Measurements from ENCODE around the gene OTUD7B.

Gene OTUD7B

DNA sequence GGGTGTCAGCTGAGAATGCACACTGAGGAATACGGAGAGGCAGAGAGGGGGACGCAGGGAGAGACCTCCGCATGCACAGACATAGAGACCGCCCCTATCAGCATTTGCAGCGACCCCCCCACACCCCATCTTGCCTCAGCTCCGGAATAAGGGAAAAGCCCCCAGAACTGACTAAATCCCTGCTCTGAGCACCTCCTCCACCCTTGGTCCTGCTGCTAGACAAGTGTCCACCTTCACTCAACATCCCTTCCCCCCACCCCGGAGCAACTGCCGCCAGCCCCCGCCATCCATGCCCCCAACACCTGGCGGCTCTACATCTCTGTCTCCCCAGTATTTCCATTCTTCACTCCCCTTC is 93.7 kb downstream of the OTUD7B start:
- Histone ChIP-seq H3K4me1 (ENCODE audit: insufficient read depth, low read length) (peaks cover 19% of the 10 kb centered on the region), H2AFZ (ENCODE audit: low read depth, low read length) (peak overlapping the region; percentile 68), H3K27me3 (ENCODE audit: insufficient read depth, low read length) (no peaks in the 10 kb centered on the region), H3K9me3 (ENCODE audit: low read length) (no peaks in the 10 kb centered on the region), H3K36me3 (ENCODE audit: insufficient read depth, low read length) (peaks cover 13% of the 10 kb centered on the region), H3K4me3 (ENCODE audit: low read length) (peak overlapping the region; percentile 64)

GRCh38 chr1:149916193-149916897 is 94.2 kb downstream of the OTUD7B start:
- H3K4me1 ChIP-seq (ENCODE audit: insufficient read depth, low read length), result peaks cover 19% of the 10 kb centered on the region
- H3K27me3 ChIP-seq (ENCODE audit: insufficient read depth, low read length), result no peaks in the 10 kb centered on the region
- H2AFZ ChIP-seq (ENCODE audit: low read depth, low read length), result no peak overlapping the region
- H3K36me3 ChIP-seq (ENCODE audit: insufficient read depth, low read length), result peaks cover 19% of the 10 kb centered on the region
- no peaks in the 10 kb centered on the region for H3K9me3 ChIP-seq (ENCODE audit: low read length)
- H3K4me3 ChIP-seq (ENCODE audit: low read length), result peak overlapping the region; percentile 64

GRCh38 chr1:149915429-149916192 is 94.9 kb downstream of the OTUD7B start:
- peak overlapping the region; percentile 64 for H3K4me3 ChIP-seq (ENCODE audit: low read length)
- H3K27me3 ChIP-seq (ENCODE audit: insufficient read depth, low read length), result no peaks in the 10 kb centered on the region

GRCh38 chr1:149914545-149914944 is 96.0 kb downstream of the OTUD7B start:
- Histone ChIP-seq H3K27me3 (ENCODE audit: insufficient read depth, low read length) (no peaks in the 10 kb centered on the region), H3K36me3 (ENCODE audit: insufficient read depth, low read length) (peaks cover 28% of the 10 kb centered on the region), H3K4me3 (ENCODE audit: low read length) (no peak overlapping the region)

More at GRCh38 chr1:149915429-149916192, 94.9 kb downstream of the OTUD7B start:
- H3K4me1 ChIP-seq (ENCODE audit: insufficient read depth, low read length), result peaks cover 19% of the 10 kb centered on the region
- H2AFZ ChIP-seq (ENCODE audit: low read depth, low read length), result no peak overlapping the region
- peaks cover 21% of the 10 kb centered on the region for H3K36me3 ChIP-seq (ENCODE audit: insufficient read depth, low read length)
- H3K9me3 ChIP-seq (ENCODE audit: low read length), result no peaks in the 10 kb centered on the region

DNA sequence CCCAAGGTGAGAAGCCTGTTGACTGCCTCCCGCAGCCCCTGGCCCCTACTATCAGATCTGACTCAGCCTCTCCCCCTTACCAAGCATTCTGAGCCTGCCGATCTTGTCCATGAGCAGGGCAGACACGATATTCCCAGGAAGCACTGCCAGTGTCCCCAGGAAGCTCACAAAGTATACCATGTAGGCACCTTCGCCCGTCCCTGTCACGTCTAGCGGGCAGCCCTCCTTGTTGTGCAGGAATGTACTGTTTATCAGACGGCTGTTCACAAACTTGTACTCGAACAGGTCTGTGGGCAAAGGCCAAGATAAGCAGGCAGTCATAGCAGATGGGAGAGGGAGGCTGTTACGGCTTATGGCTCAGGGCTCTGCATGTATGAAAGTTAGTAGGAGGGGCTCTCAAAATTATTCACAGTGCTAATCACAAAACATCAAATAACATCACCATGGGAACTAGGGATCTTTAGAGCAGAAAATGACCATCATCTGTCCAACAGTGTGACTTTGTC is 103.9 kb downstream of the OTUD7B start:
- Histone ChIP-seq H3K36me3 (ENCODE audit: insufficient read depth, low read length) (peaks cover 40% of the 10 kb centered on the region), H2AFZ (ENCODE audit: low read depth, low read length) (no peak overlapping the region), H3K27me3 (ENCODE audit: insufficient read depth, low read length) (no peaks in the 10 kb centered on the region), H3K4me1 (ENCODE audit: insufficient read depth, low read length) (no peaks in the 10 kb centered on the region), H3K9me3 (ENCODE audit: low read length) (no peaks in the 10 kb centered on the region), H3K4me3 (ENCODE audit: low read length) (no peak overlapping the region)

More at GRCh38 chr1:149914545-149914944, 96.0 kb downstream of the OTUD7B start:
- Histone ChIP-seq H3K9me3 (ENCODE audit: low read length) (no peaks in the 10 kb centered on the region), H3K4me1 (ENCODE audit: insufficient read depth, low read length) (peaks cover 19% of the 10 kb centered on the region), H2AFZ (ENCODE audit: low read depth, low read length) (no peak overlapping the region)

GRCh38 chr1:149903836-149904491 is 106.6 kb downstream of the OTUD7B start:
- Histone ChIP-seq H3K4me3 (ENCODE audit: low read length) (no peak overlapping the region), H3K4me1 (ENCODE audit: insufficient read depth, low read length) (peaks cover 6% of the 10 kb centered on the region), H3K9me3 (ENCODE audit: low read length) (no peaks in the 10 kb centered on the region), H3K36me3 (ENCODE audit: insufficient read depth, low read length) (peaks cover 22% of the 10 kb centered on the region), H3K27me3 (ENCODE audit: insufficient read depth, low read length) (no peaks in the 10 kb centered on the region), H2AFZ (ENCODE audit: low read depth, low read length) (no peak overlapping the region)

DNA sequence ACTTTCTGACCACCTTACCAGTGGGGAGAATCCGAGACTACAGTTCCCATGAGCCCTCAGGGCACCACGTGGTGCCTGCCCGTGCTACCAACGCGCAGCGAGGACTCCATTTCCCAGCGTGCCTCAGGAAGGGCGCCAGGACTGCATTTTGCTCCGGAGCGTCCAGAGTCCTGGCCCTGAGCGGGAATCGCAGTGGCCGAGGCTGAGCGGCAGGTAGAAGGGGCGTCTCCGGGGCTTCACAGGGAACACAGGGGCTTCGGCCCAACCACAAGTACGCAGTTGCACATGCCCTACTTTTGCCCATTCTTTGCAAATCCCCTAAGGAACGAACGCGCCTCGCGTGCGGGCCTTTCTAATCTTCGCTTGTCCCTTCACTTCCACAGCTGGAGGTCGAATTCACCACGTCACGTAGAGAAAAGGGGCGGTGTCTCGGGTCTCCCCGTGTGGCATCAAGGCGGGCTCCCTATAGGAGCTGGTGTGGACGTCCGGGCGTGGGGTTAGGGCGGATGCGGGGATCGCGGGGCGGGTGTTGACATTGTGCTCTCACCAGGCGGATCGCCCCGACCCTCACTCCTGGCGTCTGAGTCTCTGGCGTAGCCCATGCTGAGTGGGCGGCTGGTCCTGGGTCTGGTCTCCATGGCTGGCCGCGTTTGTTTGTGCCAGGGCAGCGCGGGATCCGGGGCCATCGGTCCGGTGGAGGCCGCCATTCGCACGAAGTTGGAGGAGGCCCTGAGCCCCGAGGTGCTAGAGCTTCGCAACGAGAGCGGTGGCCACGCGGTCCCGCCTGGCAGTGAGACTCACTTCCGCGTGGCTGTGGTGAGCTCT is 110.9 kb downstream of the OTUD7B start, which contains the start of gene BOLA1:
BOLA1 (plus strand) TSS at position 109 of the 825 bp plus-strand sequence; CDS start at position 601, 492 bp downstream.
- no peaks in the 10 kb centered on the region for H3K36me3 ChIP-seq (ENCODE audit: insufficient read depth, low read length)
- peak within 1 kb of the TSS; percentile 59 for H3K4me3 ChIP-seq (ENCODE audit: low read length)
- H3K9me3 ChIP-seq (ENCODE audit: low read length), result no peaks in the 10 kb centered on the region
- no peak within 1 kb of the TSS for H2AFZ ChIP-seq (ENCODE audit: low read depth, low read length)
- H3K4me1 ChIP-seq (ENCODE audit: insufficient read depth, low read length), result peaks cover 6% of the 10 kb centered on the region
- H3K27me3 ChIP-seq (ENCODE audit: insufficient read depth, low read length), result no peaks in the 10 kb centered on the region

GRCh38 chr1:149896575-149896974 is 114.0 kb downstream of the OTUD7B start:
- Histone ChIP-seq H3K4me3 (ENCODE audit: low read length) (no peak overlapping the region), H2AFZ (ENCODE audit: low read depth, low read length) (no peak overlapping the region), H3K27me3 (ENCODE audit: insufficient read depth, low read length) (no peaks in the 10 kb centered on the region), H3K4me1 (ENCODE audit: insufficient read depth, low read length) (peaks cover 6% of the 10 kb centered on the region), H3K36me3 (ENCODE audit: insufficient read depth, low read length) (no peaks in the 10 kb centered on the region), H3K9me3 (ENCODE audit: low read length) (no peaks in the 10 kb centered on the region)

- H3K4me3 ChIP-seq (ENCODE audit: low read length), result peak overlapping the region; percentile 62
- H3K27me3 ChIP-seq (ENCODE audit: insufficient read depth, low read length), result no peaks in the 10 kb centered on the region
- H2AFZ ChIP-seq (ENCODE audit: low read depth, low read length), result peak overlapping the region; percentile 11
- H3K36me3 ChIP-seq (ENCODE audit: insufficient read depth, low read length), result no peaks in the 10 kb centered on the region
- peaks cover 16% of the 10 kb centered on the region for H3K4me1 ChIP-seq (ENCODE audit: insufficient read depth, low read length)
- no peaks in the 10 kb centered on the region for H3K9me3 ChIP-seq (ENCODE audit: low read length)
Observed at GRCh38 chr1:149888999-149889289, 121.6 kb downstream of the OTUD7B start.

DNA sequence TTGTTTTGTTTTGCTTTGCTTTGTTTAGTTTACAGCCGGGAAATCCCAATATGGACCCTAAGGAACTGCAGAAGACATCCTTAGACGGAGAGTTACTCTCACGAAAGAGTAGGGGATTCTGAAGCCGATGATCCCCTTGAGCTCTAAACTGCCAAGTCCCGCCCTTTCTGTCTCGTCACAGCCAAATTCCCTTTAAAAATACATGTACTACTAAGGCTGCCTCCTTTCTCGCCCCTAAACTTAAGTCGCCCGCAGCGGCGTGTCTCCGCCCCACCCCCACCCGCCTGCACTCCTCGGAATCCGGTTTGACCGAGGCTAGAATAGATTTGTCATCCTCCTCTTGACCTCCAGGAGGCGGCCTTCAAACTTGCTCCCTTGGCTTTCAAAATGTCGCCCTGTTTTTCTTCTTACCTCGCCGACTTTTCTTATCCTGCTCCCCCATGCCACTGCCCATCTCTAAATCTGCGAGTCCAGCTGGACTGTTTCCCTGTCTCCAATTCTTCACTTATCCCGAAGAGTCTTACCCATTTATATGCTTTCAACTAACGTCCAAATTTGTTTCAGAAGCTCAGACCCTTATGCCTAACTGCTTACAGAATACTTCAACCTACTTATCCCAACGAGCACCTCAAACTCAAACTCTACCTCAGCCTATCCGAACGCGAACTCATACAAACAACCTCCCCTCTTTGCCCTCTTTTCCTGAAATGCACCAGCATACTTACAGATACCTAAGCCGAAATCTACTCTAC is 122.1 kb downstream of the OTUD7B start:
- H3K9me3 ChIP-seq (ENCODE audit: low read length), result no peaks in the 10 kb centered on the region
- peak overlapping the region; percentile 62 for H3K4me3 ChIP-seq (ENCODE audit: low read length)
- H3K4me1 ChIP-seq (ENCODE audit: insufficient read depth, low read length), result peaks cover 19% of the 10 kb centered on the region
- peak overlapping the region; percentile 11 for H2AFZ ChIP-seq (ENCODE audit: low read depth, low read length)
- H3K36me3 ChIP-seq (ENCODE audit: insufficient read depth, low read length), result no peaks in the 10 kb centered on the region
- no peaks in the 10 kb centered on the region for H3K27me3 ChIP-seq (ENCODE audit: insufficient read depth, low read length)

Measured in neuron (in vitro differentiated cells).